HepG2 (cell line): ENCODE measurements around the gene NCOA3. TPM values are rescaled to one million over a fixed set of nuclear protein-coding genes. Genes with fewer than 3 reads are reported as not detected.

Experiments
- HES4 ChIP-seq: sonication (generic); formaldehyde crosslinking; IDR thresholded peaks from 2 replicates; pipeline ENCODE4 v1.9.0; 2021; ENCODE audit warnings: mild to moderate bottlenecking, missing genetic modification reagents, borderline replicate concordance
- KDM5A ChIP-seq: fragments of 200-600 bp; sonication (generic); IDR thresholded peaks from 2 replicates; pipeline ENCODE4 v1.7.0; 2018; ENCODE audit warnings: antibody characterized with exemption, mild to moderate bottlenecking, low read length, borderline replicate concordance
- NFKBIZ ChIP-seq: IDR thresholded peaks from 2 replicates; pipeline ENCODE4 v1.6.1; 2018; ENCODE audit warnings: missing genetic modification reagents, missing compliant biosample characterization
- PRPF4 ChIP-seq: fragments of 200-400 bp; formaldehyde crosslinking; IDR thresholded peaks from 2 replicates; pipeline ENCODE4 v1.6.1; 2016; ENCODE audit warnings: low read length, low read depth; ENCODE audit not compliant: poor library complexity, severe bottlenecking
- RELA ChIP-seq: sonication (generic); formaldehyde crosslinking; IDR thresholded peaks from 2 replicates; pipeline ENCODE4 v1.4.0; 2020; ENCODE audit warnings: missing genetic modification reagents
- SIN3A ChIP-seq: IDR thresholded peaks from 2 replicates; pipeline ENCODE4 v1.6.1; 2011; ENCODE audit warnings: low read depth, mild to moderate bottlenecking, control low read depth, low read length, borderline replicate concordance
- SP1 ChIP-seq, 2 experiments: fragments of 450-650 bp in 1 of 2; sonication (generic) in 1 of 2; formaldehyde crosslinking in 1 of 2; IDR thresholded peaks; 2 replicates each; pipeline versions ENCODE4 v1.4.0 to v1.6.1; 2016 to 2020; ENCODE audit warnings: missing genetic modification reagents in 1 of 2
- TFAP4 ChIP-seq: sonication (generic); IDR thresholded peaks from 2 replicates; pipeline ENCODE4 v1.6.1; 2016; ENCODE audit warnings: low read depth, borderline replicate concordance
- TIGD3 ChIP-seq: sonication (generic); formaldehyde crosslinking; IDR thresholded peaks from 2 replicates; pipeline ENCODE4 v1.5.1; 2020; ENCODE audit warnings: mild to moderate bottlenecking, missing genetic modification reagents, borderline replicate concordance
- YEATS4 ChIP-seq: sonication (generic); formaldehyde crosslinking; IDR thresholded peaks from 2 replicates; pipeline ENCODE4 v1.4.0; 2020; ENCODE audit warnings: missing genetic modification reagents, borderline replicate concordance
- ZBTB34 ChIP-seq: sonication (generic); formaldehyde crosslinking; IDR thresholded peaks from 2 replicates; pipeline ENCODE4 v1.8.0; 2022; ENCODE audit warnings: mild to moderate bottlenecking, missing genetic modification reagents
- ZNF281 ChIP-seq: sonication (generic); formaldehyde crosslinking; IDR thresholded peaks from 2 replicates; pipeline ENCODE4 v1.4.0; 2020; ENCODE audit warnings: missing genetic modification reagents, borderline replicate concordance
- ZNF34 ChIP-seq: sonication (generic); formaldehyde crosslinking; IDR thresholded peaks from 2 replicates; pipeline ENCODE4 v1.4.0; 2020; ENCODE audit warnings: mild to moderate bottlenecking, missing genetic modification reagents, borderline replicate concordance
- ZNF670 ChIP-seq: sonication (generic); formaldehyde crosslinking; IDR thresholded peaks from 2 replicates; pipeline ENCODE4 v1.8.0; 2022; ENCODE audit warnings: mild to moderate bottlenecking, missing genetic modification reagents, borderline replicate concordance
- ZNF713 ChIP-seq: sonication (generic); formaldehyde crosslinking; IDR thresholded peaks from 2 replicates; pipeline ENCODE4 v1.4.0; 2020; ENCODE audit warnings: mild to moderate bottlenecking, missing genetic modification reagents
- ZNF878 ChIP-seq: sonication (generic); formaldehyde crosslinking; IDR thresholded peaks from 2 replicates; pipeline ENCODE4 v1.8.1; 2023; ENCODE audit warnings: mild to moderate bottlenecking, missing genetic modification reagents, moderate library complexity
- polyA plus RNA-seq, 8 experiments: library from polyadenylated mRNA; depleted of rRNA in 3 of 8; stranded (reverse) in 7 of 8; unstranded in 1 of 8; fragments of >200 nt; fragmentation: Illumina TruSeq in 4 of 8; extraction: Trizol in 4 of 8; gene quantifications; 2 replicates each; pipeline versions ENCODE4 v1.2.1 to v1.2.3, GENCODE V29; 2011 to 2016; ENCODE audit warnings: low read depth in 4 of 8, missing spikeins in 1 of 8, mixed read lengths in 1 of 8; ENCODE audit not compliant: insufficient read depth in 1 of 8
- total RNA-seq, 5 experiments: library from RNA; depleted of rRNA; stranded (reverse); fragments of >200 nt; fragmentation: Illumina TruSeq; extraction: Trizol; gene quantifications; 2 replicates each; pipeline ENCODE4 v1.2.3, GENCODE V29; 2016; ENCODE audit warnings: low read depth in 1 of 5

The NCOA3 gene
- total and polyA plus RNA-seq, 2 of the 13 experiments (the other 11 are each of a cell fraction or from before 2014, with no cell fraction given): 35.0 to 56.8 TPM

GRCh38 chr20:47677635-47678453, 176.2 kb downstream of the NCOA3 start (continued):
- TF ChIP-seq ZNF281 (CRISPR knock-in tag) (no peak), SIN3A (no peak), ZNF34 (CRISPR knock-in tag) (no peak), ZBTB34 (CRISPR knock-in tag) (no peak), NFKBIZ (peak; percentile 72; the same call in 1 of the 2 replicates), HES4 (CRISPR knock-in tag) (no peak), KDM5A (no peak), ZNF878 (CRISPR knock-in tag) (no peak), TFAP4 (peak; percentile 32; the same call in 1 of the 2 replicates), ZNF670 (CRISPR knock-in tag) (no peak), RELA (CRISPR knock-in tag) (peak; percentile 91), PRPF4 (no peak), TIGD3 (no peak), ZNF713 (no peak), SP1 (IDR thresholded peaks at IDR 0.05) (no peak), SP1 (CRISPR knock-in tag; IDR thresholded peaks at IDR 0.05) (no peak; the same call in 1 of the 2 replicates), YEATS4 (no peak)
